Osteoblast (primary cell): ENCODE measurements around the gene MSL3B.

ENCODE experiments used
- DNase-seq: peaks from one replicate; pipeline ENCODE4 v3.0.0; 2011; ENCODE audit warnings: low spot score, mixed read lengths; ENCODE audit not compliant: insufficient read length; ENCODE audit errors: missing footprints
- H2AFZ ChIP-seq: 2 replicates; pipeline ENCODE4 v1.6.0; 2011; ENCODE audit warnings: mild to moderate bottlenecking, low read length
- H3K27ac ChIP-seq: 2 replicates; pipeline ENCODE4 v1.5.1; 2011; ENCODE audit warnings: mild to moderate bottlenecking, low read depth, low read length, moderate library complexity
- H3K27me3 ChIP-seq: 2 replicates; pipeline ENCODE4 v1.6.0; 2012; ENCODE audit warnings: mild to moderate bottlenecking, control low read depth, inconsistent platforms, low read length, moderate library complexity; ENCODE audit not compliant: insufficient read depth
- H3K36me3 ChIP-seq: 2 replicates; pipeline ENCODE4 v1.5.1; 2011; ENCODE audit warnings: mild to moderate bottlenecking, low read length, control low read depth, moderate library complexity; ENCODE audit not compliant: insufficient read depth
- H3K4me1 ChIP-seq: 2 replicates; pipeline ENCODE4 v1.5.1; 2011; ENCODE audit warnings: mild to moderate bottlenecking, low read length, control low read depth, moderate library complexity; ENCODE audit not compliant: insufficient read depth
- H3K4me2 ChIP-seq: 2 replicates; pipeline ENCODE4 v1.6.0; 2011; ENCODE audit warnings: mild to moderate bottlenecking, low read length; ENCODE audit not compliant: insufficient read depth
- H3K4me3 ChIP-seq: fragments of 200-600 bp; sonication (generic); 3 replicates; pipeline ENCODE4 v1.5.1; 2012; ENCODE audit warnings: mild to moderate bottlenecking, low read length, inconsistent platforms; ENCODE audit not compliant: insufficient read depth
- H3K79me2 ChIP-seq: 2 replicates; pipeline ENCODE4 v1.6.0; 2012; ENCODE audit warnings: mild to moderate bottlenecking, low read length, control low read depth, inconsistent platforms; ENCODE audit not compliant: insufficient read depth
- H3K9me3 ChIP-seq: 2 replicates; pipeline ENCODE4 v1.5.1; 2011; ENCODE audit warnings: low read depth, low read length, control low read depth
- H4K20me1 ChIP-seq: 2 replicates; pipeline ENCODE4 v1.6.0; 2012; ENCODE audit warnings: mild to moderate bottlenecking, low read length, control low read depth; ENCODE audit not compliant: insufficient read depth
- TF ChIP-seq, protein P1 (sequence below): IDR thresholded peaks from 2 replicates; pipeline ENCODE4 v1.5.1; 2011; ENCODE audit warnings: mild to moderate bottlenecking, low read depth, low read length, moderate library complexity; ENCODE audit errors: extremely low read depth

The MSL3B gene

DNA sequence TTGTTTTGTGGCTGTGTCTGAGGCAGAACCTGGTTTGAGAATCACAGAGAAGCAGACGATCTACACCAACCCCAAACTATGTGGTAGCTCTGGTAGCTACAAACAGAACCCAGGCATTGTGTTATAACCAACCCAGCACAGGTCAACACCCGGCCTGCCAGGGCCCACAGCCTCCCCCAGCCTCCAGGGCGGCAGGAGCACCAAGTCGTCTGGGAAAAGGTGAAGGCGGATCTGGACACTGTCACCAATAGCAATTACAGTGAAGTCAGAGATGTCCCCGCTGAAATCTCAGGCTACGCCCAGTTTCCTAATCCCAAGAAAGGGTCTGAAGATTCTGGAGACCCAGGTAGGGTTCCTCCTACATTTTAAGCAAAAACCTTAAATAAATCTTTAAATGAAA, 17.4 kb downstream of the MSL3B start:
- no peaks in the 10 kb centered on the region for H3K9me3 ChIP-seq
- H2AFZ ChIP-seq = peak overlapping the region; percentile 72
- H3K79me2 ChIP-seq = peaks cover 82% of the 10 kb centered on the region
- H3K27me3 ChIP-seq = no peaks in the 10 kb centered on the region
- H3K4me3 ChIP-seq = no peak overlapping the region
- no peaks in the 10 kb centered on the region for H4K20me1 ChIP-seq
- H3K4me1 ChIP-seq = peaks cover 28% of the 10 kb centered on the region
- TF ChIP-seq, protein P1, sequence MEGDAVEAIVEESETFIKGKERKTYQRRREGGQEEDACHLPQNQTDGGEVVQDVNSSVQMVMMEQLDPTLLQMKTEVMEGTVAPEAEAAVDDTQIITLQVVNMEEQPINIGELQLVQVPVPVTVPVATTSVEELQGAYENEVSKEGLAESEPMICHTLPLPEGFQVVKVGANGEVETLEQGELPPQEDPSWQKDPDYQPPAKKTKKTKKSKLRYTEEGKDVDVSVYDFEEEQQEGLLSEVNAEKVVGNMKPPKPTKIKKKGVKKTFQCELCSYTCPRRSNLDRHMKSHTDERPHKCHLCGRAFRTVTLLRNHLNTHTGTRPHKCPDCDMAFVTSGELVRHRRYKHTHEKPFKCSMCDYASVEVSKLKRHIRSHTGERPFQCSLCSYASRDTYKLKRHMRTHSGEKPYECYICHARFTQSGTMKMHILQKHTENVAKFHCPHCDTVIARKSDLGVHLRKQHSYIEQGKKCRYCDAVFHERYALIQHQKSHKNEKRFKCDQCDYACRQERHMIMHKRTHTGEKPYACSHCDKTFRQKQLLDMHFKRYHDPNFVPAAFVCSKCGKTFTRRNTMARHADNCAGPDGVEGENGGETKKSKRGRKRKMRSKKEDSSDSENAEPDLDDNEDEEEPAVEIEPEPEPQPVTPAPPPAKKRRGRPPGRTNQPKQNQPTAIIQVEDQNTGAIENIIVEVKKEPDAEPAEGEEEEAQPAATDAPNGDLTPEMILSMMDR = no peak
- no peak overlapping the region for H3K4me2 ChIP-seq
- peak; percentile 11 for DNase-seq
- peaks cover 59% of the 10 kb centered on the region for H3K36me3 ChIP-seq
- H3K27ac ChIP-seq = no peak overlapping the region

DNA sequence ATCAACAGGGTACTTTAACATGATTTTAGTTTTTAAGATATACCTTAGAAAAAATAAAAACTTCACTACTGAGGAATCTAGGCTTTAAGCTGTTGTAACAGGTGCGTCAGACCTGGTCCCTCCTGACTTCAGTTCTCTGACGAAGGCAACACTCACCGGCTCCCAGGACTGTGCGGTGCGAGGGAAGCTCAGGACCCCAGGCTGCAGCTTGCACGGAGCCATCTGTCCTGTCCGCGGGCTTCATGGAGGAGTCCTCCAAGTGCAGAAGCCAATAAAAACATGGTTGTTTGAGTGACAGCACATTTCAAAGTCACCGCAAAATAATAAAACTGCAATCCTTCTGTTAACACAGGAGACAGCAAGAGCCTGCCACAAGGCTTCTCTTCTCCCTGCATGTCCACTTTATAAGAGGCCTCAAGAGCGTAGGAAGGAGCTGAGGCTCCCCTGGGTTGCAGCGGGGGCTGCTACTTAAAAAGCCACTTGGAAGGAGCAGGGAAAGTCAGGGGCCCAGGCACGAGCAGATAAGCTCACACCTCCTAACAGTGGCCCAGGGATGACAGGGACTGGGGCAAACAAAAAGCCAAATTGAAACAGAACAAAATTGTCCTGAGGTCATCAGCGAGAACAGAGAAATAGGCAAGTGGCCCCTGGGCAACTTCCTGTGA, 18.4 kb downstream of the MSL3B start:
- Histone ChIP-seq H3K79me2 (peaks cover 87% of the 10 kb centered on the region), H3K4me3 (no peak overlapping the region), H3K4me2 (no peak overlapping the region), H3K4me1 (peaks cover 21% of the 10 kb centered on the region), H2AFZ (peak overlapping the region; percentile 51), H3K9me3 (no peaks in the 10 kb centered on the region), H4K20me1 (no peaks in the 10 kb centered on the region), H3K27me3 (no peaks in the 10 kb centered on the region), H3K27ac (no peak overlapping the region), H3K36me3 (peaks cover 65% of the 10 kb centered on the region)
- DNase-seq = peak; percentile 54
- TF ChIP-seq, protein P1 = no peak

DNA sequence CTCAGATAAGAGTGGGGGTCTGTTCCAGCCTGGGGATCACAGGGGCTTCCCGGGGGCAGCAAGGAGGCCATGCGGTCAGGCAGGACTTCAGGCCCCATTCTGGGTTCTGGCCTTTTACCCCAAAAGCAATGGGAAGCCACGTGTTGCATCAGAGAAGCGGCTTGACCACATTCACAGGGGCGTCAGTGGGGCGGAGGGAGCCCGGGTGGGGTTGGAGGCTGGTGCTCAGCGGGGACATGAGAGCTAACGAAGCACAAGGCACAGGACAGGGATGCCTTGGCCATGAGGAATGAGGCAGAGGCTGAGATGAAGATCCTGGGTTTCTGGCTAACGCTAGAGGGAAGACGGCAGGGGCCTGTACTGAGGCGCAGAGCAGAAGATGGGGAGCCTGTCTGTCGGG, 19.9 kb downstream of the MSL3B start:
- no peak overlapping the region for H3K4me2 ChIP-seq
- no peaks in the 10 kb centered on the region for H3K27me3 ChIP-seq
- H3K27ac ChIP-seq = no peak overlapping the region
- no peaks in the 10 kb centered on the region for H3K9me3 ChIP-seq
- peaks cover 91% of the 10 kb centered on the region for H3K79me2 ChIP-seq
- peaks cover 78% of the 10 kb centered on the region for H3K36me3 ChIP-seq
- peaks cover 17% of the 10 kb centered on the region for H3K4me1 ChIP-seq
- H2AFZ ChIP-seq = no peak overlapping the region
- no peaks in the 10 kb centered on the region for H4K20me1 ChIP-seq
- H3K4me3 ChIP-seq = no peak overlapping the region
- TF ChIP-seq, protein P1 = no peak
- DNase-seq = peak; percentile 5

DNA sequence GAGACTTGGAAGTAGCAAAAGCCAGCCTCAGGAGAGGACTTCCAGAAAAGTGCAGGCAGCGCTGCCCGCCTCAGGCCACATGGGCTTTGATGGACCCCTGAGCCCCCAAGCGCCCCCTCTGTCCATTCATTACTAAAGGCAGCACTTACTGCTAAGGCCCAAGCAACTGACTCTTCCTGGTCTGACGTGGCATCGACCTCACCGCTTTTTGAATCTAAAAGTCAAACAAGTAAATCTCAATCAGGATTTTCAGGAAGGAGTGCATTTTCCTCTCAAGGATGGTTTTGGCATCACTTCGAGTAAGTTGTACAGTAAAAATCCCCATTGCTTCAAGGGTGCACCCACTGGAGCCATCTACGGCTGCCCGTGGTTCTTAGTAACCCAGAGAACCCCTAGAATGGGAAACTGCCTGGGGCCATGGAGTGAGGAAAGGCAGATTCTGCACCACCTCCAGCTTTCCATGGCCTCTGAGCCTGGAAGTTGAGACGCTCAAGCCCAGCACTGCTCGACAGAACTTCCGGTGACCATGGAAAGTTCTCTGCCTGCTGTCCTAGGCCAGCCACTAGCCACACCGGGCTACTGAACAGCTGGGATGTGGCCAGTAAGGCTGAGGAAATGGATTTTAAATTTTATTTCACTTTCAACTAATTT, 20.8 kb downstream of the MSL3B start:
- Histone ChIP-seq H3K9me3 (no peaks in the 10 kb centered on the region), H3K4me1 (peaks cover 8% of the 10 kb centered on the region), H3K36me3 (peaks cover 86% of the 10 kb centered on the region), H3K27ac (no peak overlapping the region), H3K4me3 (no peak overlapping the region), H3K79me2 (peaks cover 88% of the 10 kb centered on the region), H3K27me3 (no peaks in the 10 kb centered on the region), H2AFZ (no peak overlapping the region), H4K20me1 (no peaks in the 10 kb centered on the region), H3K4me2 (no peak overlapping the region)
- no peak for DNase-seq
- TF ChIP-seq, protein P1 = no peak
